GM23248 (cell line): ENCODE results near the gene TRDMT1. TPM values are rescaled to one million over a fixed set of nuclear protein-coding genes. Genes with fewer than 3 reads are reported as not detected.

Source experiments
- DNase-seq: peaks from one replicate; pipeline ENCODE4 v3.0.0-alpha.2; 2015
- H2AFZ ChIP-seq: fragments of 200-600 bp; sonication (generic); 2 replicates; pipeline ENCODE4 v1.6.1; 2016; ENCODE audit warnings: antibody characterized with exemption
- H3F3A ChIP-seq: fragments of 200-600 bp; sonication (generic); 2 replicates; pipeline ENCODE4 v1.6.1; 2016; ENCODE audit warnings: mild to moderate bottlenecking, antibody characterized with exemption, mixed run types; ENCODE audit not compliant: insufficient read depth
- H3K27ac ChIP-seq: fragments of 200-600 bp; sonication (generic); 2 replicates; pipeline ENCODE4 v1.5.1; 2016; ENCODE audit warnings: mild to moderate bottlenecking
- H3K27me3 ChIP-seq: fragments of 200-600 bp; sonication (generic); replicated peaks from 2 replicates; pipeline ENCODE4 v1.6.1; 2016; ENCODE audit warnings: mild to moderate bottlenecking; ENCODE audit not compliant: insufficient read depth
- H3K36me3 ChIP-seq: fragments of 200-600 bp; sonication (generic); 2 replicates; pipeline ENCODE4 v1.6.1; 2016; ENCODE audit warnings: low read depth, mild to moderate bottlenecking
- H3K4me1 ChIP-seq: fragments of 200-600 bp; sonication (generic); 2 replicates; pipeline ENCODE4 v1.6.1; 2016; ENCODE audit warnings: mild to moderate bottlenecking; ENCODE audit not compliant: insufficient read depth
- H3K4me2 ChIP-seq: fragments of 200-600 bp; sonication (generic); one replicate; pipeline ENCODE4 v1.6.1; 2016; ENCODE audit warnings: mild to moderate bottlenecking; ENCODE audit not compliant: unreplicated experiment
- H3K4me3 ChIP-seq: fragments of 200-600 bp; sonication (generic); 2 replicates; pipeline ENCODE4 v1.5.1; 2016; ENCODE audit warnings: mild to moderate bottlenecking
- H3K79me2 ChIP-seq: fragments of 200-600 bp; sonication (generic); 2 replicates; pipeline ENCODE4 v1.6.1; 2016; ENCODE audit warnings: mild to moderate bottlenecking; ENCODE audit not compliant: insufficient read depth
- H3K9ac ChIP-seq: fragments of 200-600 bp; sonication (generic); 2 replicates; pipeline ENCODE4 v1.6.1; 2016; ENCODE audit warnings: mild to moderate bottlenecking
- H3K9me2 ChIP-seq: fragments of 200-600 bp; sonication (generic); 2 replicates; pipeline ENCODE4 v1.6.1; 2016; ENCODE audit warnings: mixed run types, mild to moderate bottlenecking, moderate library complexity; ENCODE audit not compliant: insufficient read depth
- H3K9me3 ChIP-seq: fragments of 200-600 bp; sonication (generic); one replicate; pipeline ENCODE4 v1.6.1; 2017; ENCODE audit warnings: low read depth
- H4K20me1 ChIP-seq: fragments of 200-600 bp; sonication (generic); 2 replicates; pipeline ENCODE4 v1.6.0; 2016; ENCODE audit not compliant: insufficient read depth
- EZH2 ChIP-seq: fragments of 200-600 bp; sonication (generic); IDR thresholded peaks from 2 replicates; pipeline ENCODE4 v1.6.1; 2018; ENCODE audit warnings: antibody characterized with exemption, mild to moderate bottlenecking; ENCODE audit not compliant: insufficient read depth, poor library complexity, severe bottlenecking
- EZH2phosphoT487 ChIP-seq: fragments of 200-600 bp; sonication (generic); IDR thresholded peaks from 2 replicates; pipeline ENCODE4 v1.6.1; 2018; ENCODE audit warnings: antibody characterized with exemption, moderate library complexity, mild to moderate bottlenecking, low read depth; ENCODE audit not compliant: insufficient read depth
- whole genome bisulfite sequencing, 2 experiments: methylation state at CpG; one replicate each; pipeline ENCODE4 v1.1.6; 2015 to 2017; ENCODE audit warnings: low lambda C conversion rate in 2 of 2, low coverage in 1 of 2; ENCODE audit errors: missing lambda C conversion rate in 2 of 2; 5-methylcytosine and 5-hydroxymethylcytosine counted together
- in situ Hi-C: fragments of 300-500 bp; cut with MboI; formaldehyde crosslinking; loops from 2 replicates; pipeline ENCODE4 v1.15.0; 2020
- polyA plus RNA-seq: library from polyadenylated mRNA; unstranded; fragments of >200 nt; fragmentation: Nextera tagmentation; extraction: Ambion mirVana; gene quantifications from 2 replicates; pipeline ENCODE4 v1.2.1, GENCODE V29; 2016
- total RNA-seq: library from RNA; depleted of rRNA; stranded (reverse); fragments of >200 nt; shearing (Covaris generic); gene quantifications from 2 replicates; pipeline ENCODE4 v1.2.3, GENCODE V29; 2014

TRDMT1 gene
- total and polyA plus RNA-seq, 2 experiments from 2014 or later = 4.3 to 4.4 TPM

DNA sequence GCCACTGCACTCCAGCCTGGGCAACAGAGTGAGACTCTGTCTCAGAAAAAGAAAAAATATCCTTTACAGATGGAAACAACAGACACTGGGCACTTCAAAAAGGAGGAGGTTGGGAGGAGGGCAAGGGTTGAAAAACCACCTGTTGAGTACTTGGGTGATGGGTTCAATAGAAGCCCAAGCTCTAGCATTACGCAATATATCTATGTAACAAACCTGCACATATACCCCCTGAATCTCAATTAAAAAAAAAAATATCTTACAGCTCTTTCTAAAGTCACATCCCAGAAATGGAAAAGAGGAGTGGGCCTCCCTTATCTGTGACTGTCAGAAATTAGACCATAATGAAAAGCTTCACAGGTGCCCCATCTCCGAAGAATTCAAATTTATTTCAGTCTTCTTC, 38.6 kb upstream of the TRDMT1 start:
- Histone ChIP-seq H3K79me2 (peaks cover 10% of the 10 kb centered on the region), H3K9me3 (no peaks in the 10 kb centered on the region), H4K20me1 (peaks cover 7% of the 10 kb centered on the region), H3F3A (peaks cover 57% of the 10 kb centered on the region), H3K27ac (peak overlapping the region; percentile 100), H3K4me1 (peaks cover 29% of the 10 kb centered on the region; the same call in 1 of the 2 replicates), H3K4me2 (no peak overlapping the region), H3K9me2 (no peaks in the 10 kb centered on the region), H3K4me3 (no peak overlapping the region), H3K9ac (no peak overlapping the region), H3K27me3 (no peaks in the 10 kb centered on the region), H2AFZ (no peak overlapping the region), H3K36me3 (peaks cover 28% of the 10 kb centered on the region)
- DNase-seq = peak; percentile 27
- in situ Hi-C loops = no loop called here
- TF ChIP-seq EZH2phosphoT487 = no peak
- no peak for TF ChIP-seq EZH2
- 96 to 98% methylated on average over 2 of the region's 2 CpGs for WGBS, 2 experiments

DNA sequence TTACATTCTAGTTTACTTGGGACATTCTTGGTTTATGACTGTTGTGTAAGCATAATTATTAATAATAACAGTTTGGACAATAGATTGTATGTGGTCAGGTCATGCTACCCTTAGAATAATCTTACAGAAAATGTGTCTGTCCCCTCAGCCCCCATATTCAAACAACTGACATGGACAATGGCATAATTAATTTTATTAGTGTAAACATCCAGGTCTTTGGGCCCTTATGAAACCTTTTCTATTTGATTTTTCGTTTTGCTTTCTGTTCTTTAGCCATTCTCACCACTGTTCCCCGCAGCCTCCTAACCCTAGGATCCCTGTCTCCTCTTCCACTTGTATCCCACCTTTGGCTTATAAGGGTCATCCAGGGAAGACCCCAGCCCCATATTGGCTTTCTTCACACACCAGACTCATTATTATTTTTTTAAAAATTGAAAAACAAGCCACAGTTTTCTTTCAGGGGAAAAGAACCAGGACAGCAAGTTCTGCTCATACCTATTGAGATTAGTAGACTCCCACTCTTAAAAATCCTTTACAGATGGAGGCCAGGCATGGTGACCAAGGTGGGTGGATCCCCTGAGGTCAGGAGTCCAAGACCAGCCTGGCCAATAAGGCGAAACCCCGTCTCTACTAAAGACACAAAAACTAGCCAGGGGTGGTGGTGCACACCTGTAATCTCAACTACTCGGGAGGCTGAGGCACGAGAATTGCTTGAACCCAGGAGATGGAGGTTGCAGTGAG, 38.0 kb upstream of the TRDMT1 start:
- no peaks in the 10 kb centered on the region for H3K27me3 ChIP-seq
- peaks cover 62% of the 10 kb centered on the region for H3F3A ChIP-seq
- no peak overlapping the region for H3K4me2 ChIP-seq
- 98 to 99% methylated on average over 6 of the region's 6 CpGs for WGBS, 2 experiments
- H3K4me1 ChIP-seq = peaks cover 34% of the 10 kb centered on the region; the same call in 1 of the 2 replicates
- no peak overlapping the region for H3K4me3 ChIP-seq
- H3K79me2 ChIP-seq = peaks cover 16% of the 10 kb centered on the region
- no peak overlapping the region for H2AFZ ChIP-seq
- peak overlapping the region; percentile 100 for H3K27ac ChIP-seq
- H4K20me1 ChIP-seq = peaks cover 13% of the 10 kb centered on the region
- in situ Hi-C loops = no loop called here
- no peaks in the 10 kb centered on the region for H3K9me2 ChIP-seq
- TF ChIP-seq EZH2 (no peak), EZH2phosphoT487 (no peak)
- peaks cover 34% of the 10 kb centered on the region for H3K36me3 ChIP-seq
- peak overlapping the region; percentile 99 for H3K9ac ChIP-seq
- peak; percentile 14 for DNase-seq
- H3K9me3 ChIP-seq = no peaks in the 10 kb centered on the region

DNA sequence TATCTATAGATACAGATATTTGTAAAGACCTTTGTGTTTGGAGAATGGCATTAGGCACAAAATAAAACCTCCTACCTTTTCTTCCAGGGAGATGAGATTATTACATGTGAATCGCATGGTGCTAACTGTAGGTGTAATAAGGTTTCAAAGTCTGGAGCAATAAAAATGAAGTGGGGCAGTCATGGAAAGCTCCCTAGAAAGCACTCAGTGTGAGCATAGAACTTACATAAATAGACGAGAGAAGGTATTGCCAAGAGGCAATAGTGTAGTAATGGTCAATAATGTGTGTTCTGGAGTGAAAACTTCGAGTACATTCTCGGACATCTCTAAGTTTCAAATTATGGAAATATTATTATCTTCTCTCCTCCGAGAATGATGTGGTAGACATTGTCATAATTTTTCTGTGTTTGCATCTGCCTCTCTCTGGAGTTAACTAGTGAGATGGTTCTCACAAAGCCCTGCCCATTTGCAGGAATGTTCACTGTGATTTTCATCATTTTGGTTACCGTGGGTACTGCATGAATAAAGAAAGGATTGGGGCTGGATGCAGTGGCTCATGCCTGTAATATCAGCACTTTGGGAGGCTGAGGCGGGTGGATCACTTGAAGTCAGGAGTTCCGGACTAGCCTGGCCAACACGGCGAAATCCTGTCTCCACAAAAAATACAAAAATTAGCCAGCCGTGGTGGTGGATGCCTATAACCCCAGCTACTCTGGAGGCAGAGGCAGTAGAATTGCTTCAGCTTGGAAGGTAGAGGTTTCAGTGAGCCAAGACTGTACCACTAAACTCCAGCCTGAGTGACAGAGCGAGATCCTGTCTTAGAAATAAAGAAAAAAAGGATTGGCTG, 37.2 kb upstream of the TRDMT1 start:
- TF ChIP-seq EZH2 (no peak), EZH2phosphoT487 (no peak)
- H3K4me2 ChIP-seq = no peak overlapping the region
- peak overlapping the region; percentile 99 for H3K9ac ChIP-seq
- H4K20me1 ChIP-seq = peaks cover 17% of the 10 kb centered on the region
- no peak overlapping the region for H2AFZ ChIP-seq
- WGBS, 2 experiments = 10 to 11% methylated on average over 12 of the region's 12 CpGs
- H3K27me3 ChIP-seq = no peaks in the 10 kb centered on the region
- H3K9me2 ChIP-seq = no peaks in the 10 kb centered on the region
- peak overlapping the region; percentile 100 for H3K27ac ChIP-seq
- H3K9me3 ChIP-seq = no peaks in the 10 kb centered on the region
- DNase-seq = peak; percentile 92
- H3F3A ChIP-seq = peaks cover 69% of the 10 kb centered on the region
- in situ Hi-C loops = no loop called here
- peaks cover 24% of the 10 kb centered on the region for H3K79me2 ChIP-seq
- H3K4me1 ChIP-seq = peaks cover 37% of the 10 kb centered on the region; the same call in 1 of the 2 replicates
- peaks cover 40% of the 10 kb centered on the region for H3K36me3 ChIP-seq
- H3K4me3 ChIP-seq = no peak overlapping the region

DNA sequence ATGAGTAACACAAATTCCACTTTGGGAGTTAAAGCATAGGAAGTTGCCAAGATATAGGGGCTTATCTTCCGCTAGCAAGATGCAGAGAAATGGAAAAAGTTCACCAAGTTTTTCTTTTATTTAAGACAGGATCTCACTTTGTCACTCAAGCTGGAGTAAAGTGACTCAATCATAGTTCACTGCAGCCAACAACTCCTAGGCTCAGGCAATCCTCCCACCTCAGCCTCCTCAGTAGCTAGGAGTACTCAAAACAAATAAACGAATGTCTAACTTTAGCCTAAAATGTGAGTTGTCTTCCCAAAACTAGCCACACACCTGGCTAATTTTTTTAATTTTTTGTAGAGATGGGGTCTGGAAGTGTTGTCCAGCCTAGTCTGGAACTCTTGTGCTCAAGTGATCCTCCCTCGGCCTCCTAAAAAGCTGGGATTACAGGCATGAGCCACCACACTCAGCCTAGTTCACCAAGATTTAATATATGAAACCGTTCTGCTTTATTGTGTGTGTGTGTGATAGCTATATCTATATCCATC, 36.5 kb upstream of the TRDMT1 start:
- Histone ChIP-seq H3K4me3 (no peak overlapping the region), H3K4me2 (peak overlapping the region; percentile 19), H3K9me3 (no peaks in the 10 kb centered on the region), H3F3A (peaks cover 76% of the 10 kb centered on the region), H3K9ac (peak overlapping the region; percentile 99), H3K27ac (peak overlapping the region; percentile 100), H3K36me3 (peaks cover 47% of the 10 kb centered on the region), H4K20me1 (peaks cover 22% of the 10 kb centered on the region), H3K9me2 (no peaks in the 10 kb centered on the region), H3K27me3 (no peaks in the 10 kb centered on the region), H3K4me1 (peaks cover 42% of the 10 kb centered on the region), H2AFZ (no peak overlapping the region), H3K79me2 (peaks cover 31% of the 10 kb centered on the region)
- 11 to 13% methylated on average over 4 of the region's 4 CpGs for WGBS, 2 experiments
- in situ Hi-C loops = no loop called here
- no peak for TF ChIP-seq EZH2
- TF ChIP-seq EZH2phosphoT487 = no peak
- peak; percentile 73 for DNase-seq
